GM19452 (cell line): Measurements from ENCODE around the gene CHST8.
"Not testable (repeated sequence)": the region's sequence is repeated elsewhere in the genome, so short reads cannot be mapped to it uniquely, and the experiment has no call there.

Experiments used
- ATAC-seq: cut with Tn5 transposase; IDR thresholded peaks from one replicate; pipeline ENCODE4 v1.9.1; 2021; ENCODE audit not compliant: unreplicated experiment

The CHST8 gene

GRCh38 chr19:33641261-33641660 lies 19.5 kb downstream of the CHST8 start:
- ATAC-seq, result no peak

- ATAC-seq, result no peak
These were observed 20.3 kb downstream of the CHST8 start for GRCh38 chr19:33641956-33642498.

GRCh38 chr19:33644284-33644836 lies 22.6 kb downstream of the CHST8 start:
- no peak for ATAC-seq

GRCh38 chr19:33646306-33646705 lies 24.6 kb downstream of the CHST8 start:
- no peak for ATAC-seq

GRCh38 chr19:33647146-33647545 lies 25.4 kb downstream of the CHST8 start:
- no peak for ATAC-seq

- no peak for ATAC-seq
These were observed 28.0 kb downstream of the CHST8 start for GRCh38 chr19:33649627-33650305.

- no peak for ATAC-seq
These were observed 31.9 kb downstream of the CHST8 start for GRCh38 chr19:33653684-33654083.

- no peak for ATAC-seq
These were observed 33.2 kb downstream of the CHST8 start for GRCh38 chr19:33654840-33655508.

GRCh38 chr19:33659835-33660234 lies 38.1 kb downstream of the CHST8 start:
- ATAC-seq, result no peak

- ATAC-seq, result no peak
These were observed 38.8 kb downstream of the CHST8 start for GRCh38 chr19:33660410-33661124.

GRCh38 chr19:33661336-33661735 lies 39.6 kb downstream of the CHST8 start:
- ATAC-seq, result no peak

GRCh38 chr19:33662391-33663092 lies 40.8 kb downstream of the CHST8 start:
- ATAC-seq, result no peak

GRCh38 chr19:33663316-33663715 lies 41.6 kb downstream of the CHST8 start:
- ATAC-seq, result not testable (repeated sequence)

GRCh38 chr19:33664744-33665143 lies 43.0 kb downstream of the CHST8 start:
- no peak for ATAC-seq

- no peak for ATAC-seq
These were observed 44.2 kb downstream of the CHST8 start for GRCh38 chr19:33665776-33666595.

- no peak for ATAC-seq
These were observed 45.4 kb downstream of the CHST8 start for GRCh38 chr19:33667141-33667650.

- no peak for ATAC-seq
These were observed 46.1 kb downstream of the CHST8 start for GRCh38 chr19:33667881-33668280.

- no peak for ATAC-seq
These were observed 47.2 kb downstream of the CHST8 start for GRCh38 chr19:33668968-33669367.

GRCh38 chr19:33669376-33669775 lies 47.6 kb downstream of the CHST8 start:
- ATAC-seq, result no peak

- no peak for ATAC-seq
These were observed 48.6 kb downstream of the CHST8 start for GRCh38 chr19:33670398-33670797.
